ENCODE results near the gene JARID2.

GRCh38 chr6:15402406-15403045, 156.7 kb downstream of the JARID2 start:
- TF ChIP-seq CTCF (IDR thresholded peaks at IDR 0.05; ENCODE audit: low read depth, low read length, missing input control) (no peak), REST (IDR thresholded peaks at IDR 0.05) (no peak), YY1 (IDR thresholded peaks at IDR 0.05) (no peak), RAD21 (IDR thresholded peaks at IDR 0.05) (no peak)

All from liver (tissue), 3 donors.